GM12892 (cell line): ENCODE results near the gene ARFIP1.
"Not testable (repeated sequence)": the region's sequence is repeated elsewhere in the genome, so short reads cannot be mapped to it uniquely, and the experiment has no call there.

Source experiments
- DNase-seq: peaks from one replicate; pipeline ENCODE4 v3.0.0; 2011; ENCODE audit not compliant: insufficient read length
- FAIRE-seq: peaks from 2 replicates; lab custom pipeline; 2011; peaks lifted over from hg19 to GRCh38; lab: Jason Lieb, UNC
- POLR2A ChIP-seq: IDR thresholded peaks from 2 replicates; pipeline ENCODE4 v1.6.1; 2011; ENCODE audit warnings: low read depth, low read length, control low read depth
- POLR2AphosphoS5 ChIP-seq: IDR thresholded peaks from 2 replicates; pipeline ENCODE4 v1.6.1; 2011; ENCODE audit warnings: low read depth, low read length, control low read depth
- TAF1 ChIP-seq: IDR thresholded peaks from 2 replicates; pipeline ENCODE4 v1.6.1; 2011; ENCODE audit warnings: low read depth, mild to moderate bottlenecking, control low read depth, low read length, borderline replicate concordance

Gene ARFIP1

DNA sequence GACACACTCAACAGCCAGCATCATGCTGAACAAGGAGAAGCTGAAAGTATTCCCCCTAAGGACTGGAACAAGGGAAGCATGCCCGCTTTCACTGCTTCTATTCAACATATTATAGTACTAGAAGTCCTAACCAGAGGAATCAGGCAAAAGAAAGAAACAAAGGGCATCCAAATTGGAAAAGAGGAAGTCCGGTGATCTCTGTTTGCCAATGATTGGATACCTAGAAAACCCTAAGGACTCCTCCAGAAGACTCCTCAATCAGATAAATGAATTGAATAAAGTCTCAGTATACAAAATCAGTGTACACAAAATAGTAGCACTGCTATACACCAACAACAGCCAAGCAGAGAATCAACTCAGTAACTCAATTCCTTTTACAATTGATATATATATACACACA lies 44.8 kb downstream of the ARFIP1 start:
- DNase-seq (no peak), FAIRE-seq (no peak)
- TF ChIP-seq POLR2A (no peak), POLR2AphosphoS5 (no peak), TAF1 (no peak)

DNA sequence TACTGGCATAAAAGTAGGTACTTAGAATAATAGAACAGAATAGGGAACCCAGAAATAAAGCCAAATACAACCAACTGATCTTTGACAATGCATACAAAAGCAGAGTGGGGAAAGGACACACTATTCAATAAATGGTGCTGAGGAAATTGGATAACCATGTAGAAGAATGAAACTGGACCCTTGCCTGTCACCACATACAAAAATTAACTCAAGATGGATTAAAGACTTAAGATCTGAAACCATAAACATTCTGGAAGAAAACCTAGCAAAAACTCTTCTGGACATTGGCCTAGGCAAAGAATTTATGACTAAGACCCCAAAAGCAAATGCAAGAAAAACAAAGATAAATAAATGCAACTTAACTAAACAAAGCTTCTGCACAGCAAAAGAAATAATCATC lies 45.6 kb downstream of the ARFIP1 start:
- FAIRE-seq (no peak), DNase-seq (no peak)
- TF ChIP-seq TAF1 (no peak), POLR2A (no peak), POLR2AphosphoS5 (no peak)

DNA sequence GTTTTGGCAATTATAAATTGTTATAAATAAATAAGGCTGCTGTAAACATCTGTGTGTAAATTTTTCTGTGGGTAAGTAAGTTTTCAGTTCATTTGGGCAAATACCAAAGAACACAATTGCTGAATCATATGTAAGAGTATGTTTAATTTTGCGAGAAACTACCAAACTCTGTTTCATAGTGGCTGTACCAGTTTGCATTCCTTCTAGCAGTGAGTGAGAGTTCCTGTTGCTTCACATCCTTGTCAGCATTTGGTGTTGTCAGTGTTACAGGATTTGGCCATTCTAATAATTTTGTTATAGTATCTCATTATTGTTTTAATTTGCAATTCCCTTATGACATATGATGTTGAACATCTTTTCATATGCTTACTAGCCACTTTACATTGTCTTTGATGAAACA lies 48.4 kb downstream of the ARFIP1 start:
- FAIRE-seq (no peak), DNase-seq (no peak)
- TF ChIP-seq TAF1 = no peak
- TF ChIP-seq POLR2A = no peak
- TF ChIP-seq POLR2AphosphoS5 = no peak

DNA sequence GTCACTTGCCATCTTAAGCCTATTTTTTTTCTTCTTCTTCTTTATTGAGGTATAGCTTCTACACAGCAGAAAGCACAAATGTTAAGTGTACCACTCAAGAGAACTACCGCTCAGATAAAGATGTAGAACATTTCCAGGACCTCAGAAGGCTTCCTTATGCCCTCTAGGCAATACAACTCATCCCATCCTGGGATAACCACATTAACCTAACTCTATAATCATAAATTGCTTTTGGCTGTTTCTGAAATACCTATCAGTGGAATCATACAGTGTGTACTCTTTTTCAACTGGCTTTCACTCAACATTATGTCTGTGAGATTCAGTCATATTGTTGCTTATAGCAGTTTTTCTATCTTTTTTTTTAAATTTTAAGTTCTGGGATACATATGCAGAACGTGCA lies 51.7 kb downstream of the ARFIP1 start:
- FAIRE-seq (peak; percentile 27), DNase-seq (no peak)
- TF ChIP-seq POLR2AphosphoS5 = no peak
- TF ChIP-seq POLR2A = no peak
- TF ChIP-seq TAF1 = no peak

DNA sequence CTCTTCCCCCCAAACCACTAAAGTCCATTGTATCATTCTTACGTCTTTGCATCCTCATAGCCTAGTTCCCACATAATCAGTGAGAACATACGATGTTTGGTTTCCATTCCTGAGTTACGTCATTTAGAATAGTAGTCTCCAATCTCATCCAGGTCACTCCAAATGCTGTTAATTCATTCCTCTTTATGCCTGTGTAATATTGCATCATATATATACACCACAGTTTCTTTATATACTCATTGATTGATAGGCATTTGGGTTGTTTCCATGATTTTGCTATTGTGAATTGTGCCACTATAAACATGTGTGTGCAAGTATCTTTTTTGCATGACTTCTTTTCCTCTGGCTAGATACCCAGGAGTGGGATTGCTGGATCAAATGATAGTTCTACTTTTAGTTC lies 57.2 kb downstream of the ARFIP1 start:
- DNase-seq (no peak), FAIRE-seq (no peak)
- TF ChIP-seq POLR2AphosphoS5 (no peak), POLR2A (no peak)

DNA sequence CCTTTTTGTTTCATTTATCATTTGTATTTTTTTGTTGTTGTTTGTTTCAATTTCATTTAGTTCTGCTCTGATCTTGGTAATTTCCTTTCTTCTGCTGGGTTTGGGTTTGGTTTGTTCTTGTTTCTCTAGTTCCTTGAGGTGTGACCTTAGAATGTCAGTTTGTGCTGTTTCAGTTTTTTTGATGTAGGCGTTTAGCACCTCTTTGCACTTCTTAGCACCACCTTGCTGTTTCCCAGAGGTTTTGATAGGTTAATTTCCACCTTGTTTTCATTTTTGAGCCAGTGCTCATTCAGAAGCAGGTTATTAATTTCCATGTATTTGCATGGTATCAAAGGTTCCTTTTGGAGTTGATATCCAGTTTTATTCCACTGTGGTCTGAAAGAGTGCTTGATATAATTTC lies 60.0 kb downstream of the ARFIP1 start:
- not testable (repeated sequence) for FAIRE-seq

DNA sequence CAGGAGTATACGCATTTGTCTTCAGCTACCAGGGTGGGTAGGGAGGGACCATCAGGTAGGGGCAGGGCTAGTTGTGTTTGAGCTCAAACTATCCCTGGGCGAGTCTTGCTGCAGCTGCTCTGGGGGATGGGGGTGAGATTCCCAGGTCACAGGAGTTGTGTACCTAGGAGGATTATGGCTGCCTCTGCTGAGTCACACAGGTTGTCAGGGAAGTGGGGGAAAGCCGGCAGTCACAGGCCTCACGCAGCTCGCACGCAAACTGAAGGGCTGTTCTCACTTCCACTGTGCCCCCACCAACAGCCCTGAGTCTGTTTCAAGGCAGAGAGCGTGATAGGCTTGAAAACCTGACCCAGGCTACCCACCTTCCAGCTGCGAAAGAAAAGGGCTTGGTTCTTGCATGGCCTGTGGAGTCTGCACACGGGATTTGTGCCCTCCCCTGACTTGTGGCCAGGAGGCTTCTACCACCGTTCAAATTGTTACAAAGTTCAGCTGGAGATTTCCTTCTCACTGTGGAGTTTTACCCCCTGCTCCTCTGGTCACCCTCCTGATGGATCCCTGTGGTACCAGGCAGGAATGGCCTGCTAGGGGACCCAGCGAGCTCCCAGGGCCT lies 63.8 kb downstream of the ARFIP1 start:
- DNase-seq = no peak
- no peak for FAIRE-seq

More for the DNA sequence above, 60.0 kb downstream of the ARFIP1 start:
- DNase-seq = not testable (repeated sequence)

DNA sequence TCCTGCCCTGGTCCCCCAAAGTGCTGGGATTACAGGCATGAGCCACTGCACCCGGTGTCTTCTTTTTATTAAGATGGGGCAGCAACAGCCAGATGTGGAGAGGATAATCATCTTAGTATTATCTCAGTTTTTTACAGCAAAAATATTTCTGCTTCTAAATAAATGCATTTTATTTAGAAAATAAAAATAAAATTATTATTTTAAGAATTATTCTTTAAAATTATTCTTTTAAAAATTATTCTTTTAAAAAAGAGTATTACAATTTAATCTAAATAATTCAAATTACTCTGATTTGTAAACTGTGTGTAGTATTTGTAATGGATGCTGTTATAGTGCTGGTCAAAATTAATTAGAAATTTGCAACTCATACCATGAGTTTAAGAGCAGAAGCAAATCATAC lies 67.6 kb downstream of the ARFIP1 start:
- TF ChIP-seq POLR2AphosphoS5 (no peak), POLR2A (no peak), TAF1 (no peak)

More for the DNA sequence above, 63.8 kb downstream of the ARFIP1 start:
- TF ChIP-seq POLR2A (no peak), TAF1 (no peak), POLR2AphosphoS5 (no peak)

DNA sequence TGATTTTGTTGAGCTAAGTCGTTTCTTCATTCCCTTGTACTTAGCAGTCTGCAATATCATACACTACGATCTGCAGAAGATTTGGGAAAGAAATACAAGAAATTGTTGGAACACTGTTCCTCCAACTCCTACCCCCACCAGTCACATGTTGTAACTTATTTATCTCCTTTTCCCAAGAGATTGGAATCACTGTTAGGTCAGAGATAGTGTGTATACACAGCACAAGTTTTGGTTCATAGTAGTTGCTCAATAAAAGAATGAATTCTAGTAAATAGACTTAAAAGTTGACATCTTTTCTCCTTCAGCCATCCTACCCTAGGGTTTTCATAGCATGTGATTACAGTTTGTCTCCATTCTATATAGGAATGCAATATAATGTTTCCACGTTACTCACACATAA lies 68.8 kb downstream of the ARFIP1 start:
- TF ChIP-seq POLR2AphosphoS5 = no peak
- TF ChIP-seq POLR2A = no peak
- no peak for TF ChIP-seq TAF1
- peak; percentile 54 for FAIRE-seq
- no peak for DNase-seq

More for the DNA sequence above, 67.6 kb downstream of the ARFIP1 start:
- DNase-seq (no peak), FAIRE-seq (no peak)

DNA sequence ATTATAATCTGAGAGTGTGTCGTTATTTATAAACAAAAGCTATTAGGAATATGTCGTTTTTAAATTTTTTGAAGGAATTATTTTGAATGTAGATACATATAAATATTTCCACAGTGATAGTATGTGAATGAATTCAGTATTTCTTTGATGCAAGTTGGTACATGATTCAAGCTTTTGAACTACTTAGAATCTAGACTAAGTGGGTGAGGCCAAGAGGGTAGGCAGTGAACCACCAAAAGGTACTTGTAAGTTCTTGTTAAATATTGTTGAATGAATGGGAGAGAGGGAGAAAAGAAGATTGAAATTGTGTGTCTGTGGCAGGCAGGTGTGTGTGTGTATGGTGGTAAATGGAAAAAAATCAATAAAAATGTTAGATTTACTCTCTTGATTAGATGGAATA lies 69.6 kb downstream of the ARFIP1 start:
- DNase-seq (no peak), FAIRE-seq (no peak)
- TF ChIP-seq POLR2A (no peak), TAF1 (no peak), POLR2AphosphoS5 (no peak)

DNA sequence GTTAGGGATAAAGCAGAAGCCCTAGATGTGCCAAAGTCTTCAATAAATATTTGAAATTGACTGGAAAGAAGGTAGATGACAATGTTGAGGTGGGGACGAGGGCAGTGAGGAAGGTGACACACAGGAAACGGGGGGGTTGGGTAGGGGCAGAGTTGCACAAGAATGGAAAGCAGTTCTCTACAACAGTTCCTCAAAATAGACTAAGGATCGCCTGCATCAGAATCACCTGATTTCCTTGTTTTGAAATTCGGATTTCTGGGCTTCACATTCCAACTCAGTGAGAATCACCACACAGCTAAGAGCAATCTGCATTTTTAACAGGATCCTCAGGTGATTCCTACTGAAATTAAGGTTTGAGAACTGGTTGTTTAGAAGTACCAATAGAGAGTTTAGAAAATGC lies 70.6 kb downstream of the ARFIP1 start:
- TF ChIP-seq POLR2A = no peak
- no peak for TF ChIP-seq POLR2AphosphoS5
- no peak for TF ChIP-seq TAF1
- no peak for FAIRE-seq
- DNase-seq = no peak

DNA sequence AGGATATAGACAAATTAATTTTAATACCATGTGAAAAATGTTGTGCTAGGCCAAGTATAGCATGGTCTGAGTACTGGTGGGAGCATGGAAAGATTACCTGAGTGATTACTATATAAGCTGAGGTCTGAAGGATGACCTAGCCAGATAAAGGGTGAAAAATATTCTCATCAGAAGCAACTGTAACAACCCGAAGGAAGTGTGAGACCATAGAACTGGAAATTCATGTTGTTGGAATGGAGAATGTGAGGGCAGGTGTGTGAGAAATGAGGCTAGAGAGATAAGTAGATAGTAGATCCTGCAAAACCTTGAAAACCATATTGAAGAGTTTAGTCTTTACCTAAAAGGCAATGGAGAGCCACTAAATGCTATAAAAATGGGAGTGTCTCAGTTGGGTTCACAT lies 71.5 kb downstream of the ARFIP1 start:
- no peak for DNase-seq
- TF ChIP-seq POLR2AphosphoS5 (no peak), TAF1 (no peak), POLR2A (no peak)
- no peak for FAIRE-seq

DNA sequence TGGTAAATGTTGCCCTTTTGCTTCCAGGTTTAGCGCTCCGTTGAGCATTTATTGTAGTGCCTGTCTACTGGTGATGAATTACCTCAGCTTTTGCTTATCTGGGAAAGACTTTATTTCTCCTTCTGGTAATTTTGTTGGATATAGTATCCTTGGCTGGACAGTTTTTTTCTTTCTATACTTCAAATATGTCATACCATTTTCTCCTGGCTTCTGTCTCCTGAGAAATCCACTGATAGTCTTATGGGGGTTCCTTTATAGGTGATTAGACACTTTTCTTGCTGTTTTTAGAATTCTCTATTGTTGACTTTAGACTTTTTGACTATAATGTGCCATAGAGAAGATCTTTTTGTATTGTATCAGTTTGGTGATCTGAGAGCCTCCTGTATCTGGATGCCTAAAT lies 73.5 kb downstream of the ARFIP1 start:
- FAIRE-seq (no peak), DNase-seq (no peak)
- no peak for TF ChIP-seq POLR2AphosphoS5
- TF ChIP-seq TAF1 = no peak
- TF ChIP-seq POLR2A = no peak

DNA sequence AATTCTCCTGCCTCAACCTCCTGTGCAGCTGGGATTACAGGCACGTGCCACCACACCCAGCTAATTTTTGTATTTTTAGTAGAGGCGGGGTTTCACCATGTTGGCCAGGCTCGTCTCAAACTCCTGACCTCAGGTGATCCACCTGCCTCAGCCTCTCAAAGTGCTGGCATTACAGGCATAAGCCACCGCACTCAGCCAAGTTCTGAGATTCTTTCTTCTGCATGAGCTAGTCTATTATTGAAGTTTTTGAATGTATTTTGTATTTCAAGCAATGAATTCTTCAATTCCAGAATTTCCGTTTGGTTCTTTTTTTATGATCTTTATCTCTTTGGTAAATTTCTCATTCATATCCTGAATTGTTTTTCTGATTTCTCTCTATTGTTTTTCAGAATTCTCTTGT lies 74.3 kb downstream of the ARFIP1 start:
- DNase-seq = not testable (repeated sequence)

More for the DNA sequence above, 74.3 kb downstream of the ARFIP1 start:
- not testable (repeated sequence) for FAIRE-seq
